Panc1 (cell line): ENCODE results near the gene YPEL3. TPM values are rescaled to one million over a fixed set of nuclear protein-coding genes. Genes with fewer than 3 reads are reported as not detected.

ENCODE experiments used
- ATAC-seq: fragments of 200-7000 bp; cut with Tn5 transposase; 2 replicates; pipeline ENCODE4 v1.9.1; 2020; ENCODE audit warnings: mild to moderate bottlenecking, moderate library complexity
- BruUV-seq: library from RNA; stranded (reverse); fragments of 400-500 nt; replicated peaks from 2 replicates; lab custom pipeline; 2021; lab: Mats Ljungman, UMichigan
- CTCF ChIA-PET: fragments of 300-600 bp; sonication (Branson Sonifier 250); formaldehyde crosslinking; loops from one replicate; lab custom pipeline; 2022; ENCODE audit warnings: antibody characterized with exemption; lab: Charles Lee
- POLR2A ChIA-PET: fragments of 300-600 bp; sonication (Branson Sonifier 250); formaldehyde crosslinking; loops from one replicate; lab custom pipeline; 2022; ENCODE audit warnings: antibody characterized with exemption; lab: Charles Lee
- DNase-seq: peaks from one replicate; pipeline ENCODE4 v3.0.0-alpha.2; 2010; ENCODE audit warnings: low read depth, low spot score
- H3K27ac ChIP-seq: 2 replicates; pipeline ENCODE4 v1.5.1; 2011; ENCODE audit warnings: mild to moderate bottlenecking, low read length, inconsistent platforms
- H3K27me3 ChIP-seq: fragments of 200-500 bp; sonication (Bioruptor generic); 2 replicates; pipeline ENCODE4 v1.6.0; 2014; ENCODE audit warnings: low read length, inconsistent platforms; ENCODE audit not compliant: control insufficient read depth, insufficient read depth
- H3K36me3 ChIP-seq: fragments of 200-500 bp; sonication (Bioruptor generic); 2 replicates; pipeline ENCODE4 v1.5.1; 2014; ENCODE audit warnings: inconsistent platforms, mild to moderate bottlenecking, low read length, moderate library complexity; ENCODE audit not compliant: control insufficient read depth, insufficient read depth
- H3K4me1 ChIP-seq: 2 replicates; pipeline ENCODE4 v1.5.1; 2011; ENCODE audit warnings: inconsistent platforms, mild to moderate bottlenecking, low read length, moderate library complexity; ENCODE audit not compliant: control insufficient read depth, insufficient read depth
- H3K4me3 ChIP-seq, 2 experiments: 2 replicates each; pipeline ENCODE4 v1.5.1; 2011 to 2012; ENCODE audit warnings: low read depth in 2 of 2, low read length in 2 of 2, mild to moderate bottlenecking in 2 of 2, inconsistent platforms in 1 of 2, moderate library complexity in 1 of 2
- H3K9me3 ChIP-seq: fragments of 200-500 bp; sonication (Bioruptor generic); 2 replicates; pipeline ENCODE4 v1.5.1; 2014; ENCODE audit warnings: low read depth, mild to moderate bottlenecking, inconsistent platforms, low read length, moderate library complexity; ENCODE audit not compliant: control insufficient read depth, insufficient read depth
- CTCF ChIP-seq: fragments of 450-650 bp; IDR thresholded peaks from 2 replicates; pipeline ENCODE4 v1.5.1; 2017; ENCODE audit warnings: mild to moderate bottlenecking
- POLR2AphosphoS5 ChIP-seq: IDR thresholded peaks from 2 replicates; pipeline ENCODE4 v1.6.1; 2012; ENCODE audit warnings: mild to moderate bottlenecking, low read depth, low read length, moderate library complexity
- REST ChIP-seq, 2 experiments: IDR thresholded peaks; 2 replicates each; pipeline ENCODE4 v1.6.1; 2011 to 2012; ENCODE audit warnings: low read depth in 2 of 2, control low read depth in 1 of 2, low read length in 1 of 2, mild to moderate bottlenecking in 1 of 2, moderate library complexity in 1 of 2; ENCODE audit not compliant: insufficient read depth in 1 of 2
- SIN3A ChIP-seq: IDR thresholded peaks from 2 replicates; pipeline ENCODE4 v1.6.1; 2012; ENCODE audit warnings: low read depth, mild to moderate bottlenecking, low read length, moderate library complexity, borderline replicate concordance; ENCODE audit not compliant: insufficient read depth
- TCF7L2 ChIP-seq: IDR thresholded peaks from 2 replicates; pipeline ENCODE4 v1.6.1; 2011; ENCODE audit warnings: mild to moderate bottlenecking, low read depth, low read length, inconsistent platforms
- in situ Hi-C: cut with HindIII; loops from 2 replicates; pipeline ENCODE4 v1.10.0; 2016; ENCODE audit warnings: low sequenced_read_pairs, low pct_unique_long_range_greater_than_20kb
- intact Hi-C: fragments of 100-400 bp; cut with micrococcal nuclease; formaldehyde crosslinking; loops from one replicate; pipeline ENCODE4 v1.10.0; 2022; ENCODE audit not compliant: unreplicated experiment
- total RNA-seq: library from RNA; stranded (reverse); gene quantifications from one replicate; pipeline ENCODE4 v1.2.1, GENCODE V29; 2021; ENCODE audit not compliant: unreplicated experiment

YPEL3 gene
- total RNA-seq, 1 experiment from 2014 or later = 0.69 TPM

- TF ChIP-seq SIN3A = no peak
- no peak for TF ChIP-seq REST (IDR thresholded peaks at IDR 0.05; ENCODE audit: insufficient read depth in 1 of 2, low read depth in 2 of 2, low read length in 1 of 2)
- TF ChIP-seq TCF7L2 = no peak
- no peak for TF ChIP-seq CTCF
- no peak for TF ChIP-seq POLR2AphosphoS5
- in situ Hi-C loops = no loop called here
- H3K9me3 ChIP-seq = peaks cover 5% of the 10 kb centered on the region; the same call in 1 of the 2 replicates
- DNase-seq (no peak), ATAC-seq (no peak)
- H3K4me1 ChIP-seq = no peaks in the 10 kb centered on the region
- CTCF ChIA-PET = no interaction called here
- no peak overlapping the region for H3K27ac ChIP-seq
- no peaks in the 10 kb centered on the region for H3K27me3 ChIP-seq
- intact Hi-C loops = no loop called here
- POLR2A ChIA-PET = no interaction called here
- BruUV-seq = no TSS peak
- H3K36me3 ChIP-seq = no peaks in the 10 kb centered on the region
- H3K4me3 ChIP-seq = no peak overlapping the region
Measured at GRCh38 chr16:30144917-30145316, 48.9 kb upstream of the YPEL3 start.

- Histone ChIP-seq H3K27ac (no peak overlapping the region), H3K27me3 (no peaks in the 10 kb centered on the region), H3K36me3 (no peaks in the 10 kb centered on the region), H3K4me1 (no peaks in the 10 kb centered on the region), H3K4me3 (no peak overlapping the region), H3K9me3 (no peaks in the 10 kb centered on the region)
- ChIA-PET CTCF (no interaction called here), POLR2A (no interaction called here)
- DNase-seq (no peak), ATAC-seq (no peak)
- no peak for TF ChIP-seq REST (IDR thresholded peaks at IDR 0.05; ENCODE audit: insufficient read depth in 1 of 2, low read depth in 2 of 2, low read length in 1 of 2)
- no peak for TF ChIP-seq TCF7L2
- TF ChIP-seq SIN3A = no peak
- no peak for TF ChIP-seq POLR2AphosphoS5
- no peak for TF ChIP-seq CTCF
- no TSS peak for BruUV-seq
- intact Hi-C loops (no loop called here), in situ Hi-C loops (no loop called here)
Measured at GRCh38 chr16:30144017-30144416, 48.0 kb upstream of the YPEL3 start.
